GM12872 (cell line): ENCODE data around the gene COL18A1.

Experiments used
- TF ChIP-seq, protein P1 (sequence below): IDR thresholded peaks from 3 replicates; pipeline ENCODE4 v1.5.1; 2011; ENCODE audit warnings: low read depth, mild to moderate bottlenecking, low read length, moderate library complexity; ENCODE audit not compliant: insufficient read depth

Gene COL18A1

DNA sequence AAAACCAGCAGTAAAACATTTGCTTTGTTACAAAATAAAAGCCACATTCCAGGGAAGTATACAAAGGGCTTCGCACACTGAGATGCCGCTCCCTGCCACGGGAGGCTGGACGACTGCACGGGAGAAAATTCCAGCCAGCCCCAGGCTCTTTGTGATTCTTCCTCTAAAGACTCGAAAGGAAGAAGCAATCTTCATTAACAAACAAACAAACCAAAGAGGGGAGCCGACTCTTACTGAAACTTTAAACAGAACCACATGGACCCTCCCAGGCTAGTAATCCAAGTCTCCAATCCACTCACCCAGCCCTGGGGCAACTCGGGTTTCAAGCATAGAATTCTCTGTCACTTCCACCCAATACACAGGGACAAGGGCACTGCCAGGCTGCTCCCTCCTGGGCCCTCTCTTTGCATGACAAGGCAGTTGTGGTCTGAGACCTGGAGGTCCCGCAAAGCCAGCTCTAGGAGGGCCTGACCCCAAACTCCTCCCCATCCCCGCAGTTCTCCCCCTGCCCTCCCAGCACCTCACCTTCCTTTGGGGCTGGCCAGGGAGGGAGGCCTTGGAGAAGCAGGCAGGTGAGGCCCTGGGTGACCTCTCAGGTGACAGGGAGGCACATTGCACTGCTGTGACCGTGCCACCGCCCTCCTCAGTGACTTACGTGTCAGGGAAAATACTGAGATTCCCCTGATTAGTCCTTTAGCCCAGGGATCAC is 26.6 kb upstream of the COL18A1 start:
- TF ChIP-seq, protein P1, sequence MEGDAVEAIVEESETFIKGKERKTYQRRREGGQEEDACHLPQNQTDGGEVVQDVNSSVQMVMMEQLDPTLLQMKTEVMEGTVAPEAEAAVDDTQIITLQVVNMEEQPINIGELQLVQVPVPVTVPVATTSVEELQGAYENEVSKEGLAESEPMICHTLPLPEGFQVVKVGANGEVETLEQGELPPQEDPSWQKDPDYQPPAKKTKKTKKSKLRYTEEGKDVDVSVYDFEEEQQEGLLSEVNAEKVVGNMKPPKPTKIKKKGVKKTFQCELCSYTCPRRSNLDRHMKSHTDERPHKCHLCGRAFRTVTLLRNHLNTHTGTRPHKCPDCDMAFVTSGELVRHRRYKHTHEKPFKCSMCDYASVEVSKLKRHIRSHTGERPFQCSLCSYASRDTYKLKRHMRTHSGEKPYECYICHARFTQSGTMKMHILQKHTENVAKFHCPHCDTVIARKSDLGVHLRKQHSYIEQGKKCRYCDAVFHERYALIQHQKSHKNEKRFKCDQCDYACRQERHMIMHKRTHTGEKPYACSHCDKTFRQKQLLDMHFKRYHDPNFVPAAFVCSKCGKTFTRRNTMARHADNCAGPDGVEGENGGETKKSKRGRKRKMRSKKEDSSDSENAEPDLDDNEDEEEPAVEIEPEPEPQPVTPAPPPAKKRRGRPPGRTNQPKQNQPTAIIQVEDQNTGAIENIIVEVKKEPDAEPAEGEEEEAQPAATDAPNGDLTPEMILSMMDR: no peak

DNA sequence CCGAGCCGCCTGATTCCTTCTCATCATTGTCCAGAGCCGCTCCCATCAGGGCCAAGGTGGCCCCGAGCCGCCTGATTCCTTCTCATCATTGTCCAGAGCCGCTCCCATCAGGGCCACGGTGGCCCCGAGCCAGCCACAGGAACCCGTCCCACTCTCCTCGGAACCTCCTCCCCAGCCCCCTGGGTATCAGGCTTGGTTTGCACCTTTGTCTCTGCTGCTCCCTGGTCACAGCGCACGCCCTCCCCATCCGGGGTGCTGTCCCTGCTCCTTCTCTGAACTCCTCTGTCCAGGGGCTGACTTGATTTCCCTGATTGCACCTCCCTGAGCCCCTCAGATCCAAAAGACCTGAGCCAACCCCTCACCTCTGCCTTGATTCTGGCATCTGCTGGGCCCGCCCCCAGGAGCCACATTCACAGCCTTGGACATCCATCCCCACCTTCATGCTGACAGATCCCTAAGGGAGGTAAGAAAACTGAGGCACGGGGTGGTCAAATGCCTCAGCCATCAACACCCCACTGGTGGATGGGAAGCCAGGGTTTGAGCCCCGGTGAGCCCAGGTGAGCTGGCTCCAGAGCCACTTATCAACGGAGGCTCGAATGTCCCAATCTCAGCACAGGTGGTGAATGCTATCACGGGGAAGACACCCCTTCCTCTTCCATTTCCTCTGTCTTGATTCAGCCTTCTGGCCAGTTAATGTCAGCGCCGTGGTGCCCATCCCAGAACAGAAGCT is 25.6 kb upstream of the COL18A1 start:
- TF ChIP-seq, protein P1: no peak

GRCh38 chr21:45379901-45380330 is 25.0 kb upstream of the COL18A1 start:
- TF ChIP-seq, protein P1: no peak

DNA sequence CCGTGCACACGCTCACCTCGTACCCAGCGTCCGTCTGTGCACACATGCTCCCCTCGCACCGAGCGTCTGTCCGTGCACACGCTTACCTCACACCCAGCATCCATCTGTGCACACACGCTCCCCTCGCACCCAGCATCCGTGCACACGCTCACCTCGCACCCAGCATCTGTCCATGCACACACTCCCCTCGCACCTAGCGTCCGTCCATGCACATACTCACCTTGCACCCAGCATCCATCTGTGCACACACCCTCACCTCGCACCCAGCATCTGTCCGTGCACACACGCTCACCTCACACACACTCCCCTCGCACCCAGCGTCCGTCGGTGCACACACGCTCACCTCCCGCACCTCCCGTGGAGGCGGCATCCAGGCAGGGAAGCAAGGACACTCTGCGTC is 24.4 kb upstream of the COL18A1 start:
- TF ChIP-seq, protein P1: no peak

DNA sequence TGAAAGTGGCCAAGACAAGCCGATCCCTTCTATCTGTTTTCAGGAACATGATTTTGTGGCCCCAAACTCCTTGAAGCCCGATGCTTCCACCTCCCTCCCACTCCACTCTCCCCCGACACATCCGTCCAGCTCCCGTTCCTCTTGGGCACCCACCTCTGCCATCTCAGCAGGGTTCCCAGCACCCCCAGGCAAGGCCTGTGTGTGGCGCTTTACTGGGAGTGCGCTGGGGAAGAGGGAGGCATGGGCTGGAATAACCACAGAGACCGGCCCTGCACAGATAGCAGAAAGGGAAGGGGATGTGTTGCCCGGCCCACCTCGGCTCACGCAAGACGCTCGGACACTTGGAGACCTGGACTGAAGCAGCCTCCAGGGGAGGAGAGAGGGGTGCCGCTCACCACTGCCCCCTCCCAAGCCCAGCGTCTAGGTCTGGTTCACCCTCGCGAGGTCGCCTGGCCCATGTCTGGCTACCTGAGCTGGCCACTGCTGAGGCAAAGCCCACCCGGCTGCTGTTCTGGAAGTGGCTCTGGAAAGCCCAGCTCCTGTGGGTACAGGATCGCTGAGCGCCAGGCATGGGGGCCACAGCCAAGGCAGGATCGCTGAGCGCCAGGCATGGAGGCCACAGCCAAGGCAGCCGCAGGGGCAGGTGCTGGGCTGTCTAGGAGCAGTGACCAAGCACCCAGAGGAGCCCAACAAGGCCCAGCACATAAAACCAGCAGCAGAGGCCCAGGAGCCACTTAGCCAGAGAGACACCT is 23.8 kb upstream of the COL18A1 start:
- TF ChIP-seq, protein P1: no peak

GRCh38 chr21:45381865-45382696 is 22.9 kb upstream of the COL18A1 start:
- TF ChIP-seq, protein P1: no peak
